ENCODE data around the gene CAPZA1.
"Not testable (repeated sequence)": the region's sequence is repeated elsewhere in the genome, so short reads cannot be mapped to it uniquely, and the experiment has no call there.

CAPZA1 gene

GRCh38 chr1:112619518-112620376 lies at the start of gene CAPZA1:
CAPZA1 (plus strand) TSS chr1:112619832; CDS start chr1:112619845, 13 bp downstream.
- DNase-seq, result peak; percentile 84 to 89

- no peak for DNase-seq
These were observed 44.4 kb upstream of the CAPZA1 start for GRCh38 chr1:112575154-112575804.

- DNase-seq, result no peak
These were observed 43.4 kb upstream of the CAPZA1 start for GRCh38 chr1:112576240-112576639.

GRCh38 chr1:112579801-112580510 lies 39.7 kb upstream of the CAPZA1 start:
- no peak for DNase-seq

GRCh38 chr1:112581586-112582192 lies 37.9 kb upstream of the CAPZA1 start:
- no peak for DNase-seq

- DNase-seq, result no peak
These were observed 36.3 kb upstream of the CAPZA1 start for GRCh38 chr1:112583366-112583765.

- DNase-seq, result no peak
These were observed 29.9 kb upstream of the CAPZA1 start for GRCh38 chr1:112589766-112590165.

GRCh38 chr1:112594208-112594876 lies 25.3 kb upstream of the CAPZA1 start:
- no peak for DNase-seq

- DNase-seq, result no peak
These were observed 20.2 kb upstream of the CAPZA1 start for GRCh38 chr1:112599477-112599876.

GRCh38 chr1:112603012-112603411 lies 16.6 kb upstream of the CAPZA1 start:
- DNase-seq, result no peak

GRCh38 chr1:112603541-112603940 lies 16.1 kb upstream of the CAPZA1 start:
- no peak for DNase-seq

- DNase-seq, result no peak
These were observed 13.9 kb upstream of the CAPZA1 start for GRCh38 chr1:112605633-112606327.

GRCh38 chr1:112614460-112615065 lies 5.1 kb upstream of the CAPZA1 start:
- DNase-seq, result peak in 1 of 2 donors; percentile 11

- peak in 1 of 2 donors; percentile 44 for DNase-seq
These were observed 1.4 kb upstream of the CAPZA1 start for GRCh38 chr1:112618114-112618720.

GRCh38 chr1:112618721-112619517 lies 713 bp upstream of the CAPZA1 start, which contains the start of gene ST7L:
ST7L (minus strand) TSS chr1:112619141; CDS start chr1:112619113, 28 bp downstream.
- DNase-seq, result peak; percentile 76 to 78

GRCh38 chr1:112620377-112620695 lies 704 bp downstream of the CAPZA1 start:
- no peak for DNase-seq

GRCh38 chr1:112624493-112624892 lies 4.9 kb downstream of the CAPZA1 start:
- not testable (repeated sequence) for DNase-seq

GRCh38 chr1:112625696-112626095 lies 6.1 kb downstream of the CAPZA1 start:
- DNase-seq, result no peak

- no peak for DNase-seq
These were observed 6.6 kb downstream of the CAPZA1 start for GRCh38 chr1:112626193-112626592.

GRCh38 chr1:112626887-112627286 lies 7.3 kb downstream of the CAPZA1 start:
- no peak for DNase-seq

Measured in hippocampal formation (tissue), 2 donors.